ENCODE results near the gene TMPRSS15. TPM values are rescaled to one million over a fixed set of nuclear protein-coding genes. Genes with fewer than 3 reads are reported as not detected.

Gene TMPRSS15
- total RNA-seq, 1 donor from 2014 or later: not detected

DNA sequence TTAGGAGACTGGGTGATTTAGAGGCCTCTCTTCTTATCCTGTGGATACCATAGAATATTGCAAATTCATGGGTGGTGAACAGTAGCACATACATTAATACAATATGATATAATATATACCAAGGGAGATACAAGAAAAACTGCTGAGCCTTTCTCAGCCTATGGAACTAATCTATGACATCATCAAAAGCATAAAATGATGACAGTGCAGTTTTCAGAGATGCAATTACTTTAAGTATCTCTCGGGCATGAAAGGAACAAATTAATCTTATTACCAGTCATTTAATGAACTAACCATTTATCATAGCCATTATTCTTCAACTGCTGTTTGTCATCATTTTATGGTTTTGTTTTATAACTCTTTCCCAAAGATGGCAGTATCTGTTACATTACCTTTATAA lies 155.4 kb downstream of the TMPRSS15 start:
- intact Hi-C loops (cut with micrococcal nuclease): loop anchor here (5.0 kb wide), 1 partner anchor 561 kb away; no protein-coding TSS in a partner anchor

DNA sequence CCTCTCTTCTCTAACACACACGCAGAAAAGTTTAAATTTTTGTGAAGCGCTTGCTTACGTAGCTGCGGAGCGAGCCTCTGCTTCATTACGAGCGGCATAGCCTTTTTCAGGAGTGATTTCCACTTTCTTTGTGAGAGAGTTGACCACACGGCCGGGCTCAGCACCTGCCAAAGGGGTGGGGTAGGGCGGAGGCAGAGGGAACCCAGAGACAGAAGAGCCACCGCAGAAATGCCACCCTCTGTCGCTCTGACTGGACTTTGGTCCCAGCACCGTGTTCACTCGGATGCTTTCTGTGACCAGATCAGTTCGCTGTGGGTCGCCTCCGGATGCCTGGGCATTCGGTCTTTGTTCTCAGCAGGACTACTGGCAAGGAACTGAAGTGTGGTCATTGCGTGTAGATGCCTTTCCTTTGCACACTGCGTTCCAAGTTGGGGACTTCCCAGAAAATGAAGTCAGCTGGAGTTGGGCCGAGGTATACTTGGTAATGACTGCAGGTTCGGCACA lies 158.1 kb downstream of the TMPRSS15 start:
- intact Hi-C loops (cut with micrococcal nuclease): loop anchor here (5.0 kb wide), 1 partner anchor 558 kb away; no protein-coding TSS in a partner anchor

DNA sequence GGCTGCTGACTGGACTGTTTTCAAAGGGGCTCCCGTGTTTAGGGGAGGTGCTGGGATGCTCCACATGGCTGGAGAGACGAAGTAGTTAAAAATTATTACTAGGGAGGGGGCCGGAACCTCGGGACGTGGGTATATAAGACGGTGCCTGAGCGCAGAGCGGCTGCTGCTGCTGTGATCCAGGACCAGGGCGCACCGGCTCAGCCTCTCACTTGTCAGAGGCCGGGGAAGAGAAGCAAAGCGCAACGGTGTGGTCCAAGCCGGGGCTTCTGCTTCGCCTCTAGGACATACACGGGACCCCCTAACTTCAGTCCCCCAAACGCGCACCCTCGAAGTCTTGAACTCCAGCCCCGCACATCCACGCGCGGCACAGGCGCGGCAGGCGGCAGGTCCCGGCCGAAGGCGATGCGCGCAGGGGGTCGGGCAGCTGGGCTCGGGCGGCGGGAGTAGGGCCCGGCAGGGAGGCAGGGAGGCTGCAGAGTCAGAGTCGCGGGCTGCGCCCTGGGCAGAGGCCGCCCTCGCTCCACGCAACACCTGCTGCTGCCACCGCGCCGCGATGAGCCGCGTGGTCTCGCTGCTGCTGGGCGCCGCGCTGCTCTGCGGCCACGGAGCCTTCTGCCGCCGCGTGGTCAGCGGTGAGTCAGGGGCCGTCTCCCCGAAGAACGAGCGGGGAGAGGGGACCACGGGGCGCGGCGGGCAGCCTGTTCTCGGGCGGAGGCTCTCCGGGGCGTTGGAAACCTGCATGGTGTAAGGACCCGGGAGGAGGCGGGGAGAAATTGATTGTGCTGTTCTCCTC lies 158.7 kb downstream of the TMPRSS15 start, which contains the start of gene CHODL:
Gene CHODL (plus strand): TSS at position 163 of the 793 bp plus-strand sequence. CDS start 391 bp downstream, at position 554.
- intact Hi-C loops (cut with micrococcal nuclease): loop anchor here (5.0 kb wide), 1 partner anchor 558 kb away; no protein-coding TSS in a partner anchor

DNA sequence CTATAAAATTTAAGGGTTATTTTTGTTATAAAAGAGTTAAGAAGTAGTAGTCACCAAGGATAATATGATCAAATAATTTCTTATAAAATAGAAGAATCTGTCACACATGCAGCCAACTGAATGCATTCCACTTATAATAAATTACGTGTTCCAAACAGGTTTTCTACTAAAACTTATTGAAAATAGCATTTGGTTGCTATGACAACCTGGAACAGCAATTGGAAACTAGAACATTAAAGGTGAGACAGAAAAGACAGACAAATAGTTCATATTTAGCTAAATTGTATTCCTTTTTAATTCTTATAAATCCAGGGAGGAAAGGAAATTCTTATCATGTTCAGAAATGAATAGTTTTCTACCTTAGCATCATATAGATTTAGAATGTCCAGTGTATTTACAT lies 168.0 kb downstream of the TMPRSS15 start:
- intact Hi-C loops (cut with micrococcal nuclease): no loop called here

DNA sequence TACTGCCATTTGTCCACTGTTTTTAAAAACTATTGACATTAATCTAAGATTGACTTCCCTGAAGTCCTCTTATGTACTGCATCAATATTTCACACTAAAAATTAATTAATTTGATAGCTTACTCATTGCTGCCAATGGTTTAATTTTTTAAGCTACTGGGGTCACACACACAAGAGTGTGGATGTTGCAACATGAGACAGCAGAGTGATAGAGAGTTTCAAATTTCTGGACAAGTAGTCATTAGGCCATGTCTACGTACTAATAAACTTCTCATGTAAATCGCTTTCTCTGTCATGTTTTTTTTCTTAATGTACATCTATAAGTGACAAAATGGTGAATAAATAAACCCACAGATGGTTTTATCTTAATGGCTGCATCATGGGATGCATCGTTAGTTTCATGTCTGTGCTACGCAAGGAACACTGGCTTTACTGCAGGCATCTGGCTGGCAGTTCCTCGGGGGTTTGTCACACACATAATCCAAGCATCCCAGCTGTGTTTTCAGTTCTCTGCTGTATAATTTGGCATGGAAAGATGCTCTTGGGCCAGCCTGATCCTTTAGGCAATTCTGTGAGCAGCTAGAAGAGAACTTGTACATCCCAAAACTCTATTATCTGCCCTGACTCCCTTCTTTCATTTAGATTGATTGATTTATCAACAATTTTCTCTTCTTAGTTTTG lies 175.4 kb downstream of the TMPRSS15 start:
- intact Hi-C loops (cut with micrococcal nuclease): no loop called here

DNA sequence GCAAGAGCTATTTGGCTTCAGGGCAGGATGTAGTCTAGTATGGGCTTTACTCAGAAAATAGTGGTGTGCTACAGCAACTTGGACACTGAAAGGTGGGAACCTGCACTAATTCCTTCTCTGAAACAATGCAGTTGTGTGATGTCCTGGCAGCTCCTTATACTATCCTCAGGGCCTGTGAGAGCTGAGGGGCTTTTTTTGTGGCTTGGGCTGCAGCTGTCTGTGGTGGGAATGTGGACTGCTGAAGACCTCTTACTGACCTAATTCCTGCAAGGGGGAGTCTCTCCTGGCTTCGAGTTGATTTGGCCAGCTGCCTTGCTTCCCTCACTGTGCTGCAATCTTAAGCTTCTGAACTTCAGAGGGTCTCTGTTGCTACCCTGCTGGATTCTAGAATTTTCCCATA lies 181.2 kb downstream of the TMPRSS15 start:
- intact Hi-C loops (cut with micrococcal nuclease): no loop called here

DNA sequence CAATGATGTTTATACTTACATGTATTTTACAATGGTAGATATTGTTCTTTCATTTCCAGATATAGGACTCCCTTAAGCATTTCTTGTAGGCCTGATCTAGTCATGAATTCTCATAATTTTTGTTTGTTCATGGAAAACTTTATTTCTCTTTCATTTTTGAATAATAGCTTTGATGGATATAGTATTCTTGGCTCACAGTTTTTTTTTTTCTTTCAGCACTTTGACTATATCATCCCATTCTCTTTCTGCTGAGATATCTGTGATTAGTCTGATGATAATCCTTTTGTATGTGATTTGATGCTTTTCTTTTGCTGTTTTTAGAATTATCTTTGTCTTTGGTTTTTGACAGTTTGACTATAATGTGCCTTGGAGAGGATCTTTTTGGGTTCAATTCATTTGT lies 183.1 kb downstream of the TMPRSS15 start:
- intact Hi-C loops (cut with micrococcal nuclease): no loop called here

Other genes starting within 250 kb of the TMPRSS15 start
- not detected in 2 replicates for gene CHODL, start 159.0 kb downstream of the TMPRSS15 start, total RNA-seq